ENCODE data around the gene HIVEP3. TPM values are rescaled to one million over a fixed set of nuclear protein-coding genes. Genes with fewer than 3 reads are reported as not detected.

The HIVEP3 gene
- total RNA-seq, 4 donors from 2014 or later: 3.2 to 11.0 (median 4.2) TPM

- no peak for DNase-seq
- Histone ChIP-seq H3K27ac (peak overlapping the region in 1 of 4 donors; percentile 39), H3K36me3 (no peaks in the 10 kb centered on the region), H3K9me3 (no peaks in the 10 kb centered on the region), H3K4me3 (no peak overlapping the region), H3K27me3 (no peaks in the 10 kb centered on the region), H3K4me1 (peaks cover 12 to 81% (median 25%) of the 10 kb centered on the region in 3 donors)
- TF ChIP-seq CTCF (IDR thresholded peaks at IDR 0.05) (no peak), POLR2A (IDR thresholded peaks at IDR 0.05) (no peak)
- intact Hi-C loops (cut with DNase I): no loop called here
- 60 to 63% methylated on average over 11 of the region's 11 CpGs for WGBS, 2 donors
Measured at GRCh38 chr1:41749991-41750745, 168.6 kb downstream of the HIVEP3 start.

GRCh38 chr1:41745022-41745421 is 173.7 kb downstream of the HIVEP3 start:
- TF ChIP-seq CTCF (IDR thresholded peaks at IDR 0.05): no peak
- Histone ChIP-seq H3K27ac (no peak overlapping the region), H3K36me3 (no peaks in the 10 kb centered on the region), H3K9me3 (no peaks in the 10 kb centered on the region), H3K4me3 (no peak overlapping the region), H3K4me1 (peaks cover 9 to 78% (median 23%) of the 10 kb centered on the region in 3 donors), H3K27me3 (no peaks in the 10 kb centered on the region)
- intact Hi-C loops (cut with DNase I): no loop called here
- no peak for DNase-seq
- 69 to 86% methylated on average over 2 of the region's 2 CpGs for WGBS, 2 donors

- no peaks in the 10 kb centered on the region for H3K9me3 ChIP-seq
- H3K36me3 ChIP-seq: no peaks in the 10 kb centered on the region
- TF ChIP-seq CTCF (IDR thresholded peaks at IDR 0.05) (no peak), POLR2A (IDR thresholded peaks at IDR 0.05) (no peak)
- H3K4me1 ChIP-seq: peaks cover 23 to 79% (median 28%) of the 10 kb centered on the region in 3 donors
- 83 to 94% methylated on average over 2 to 3 of the region's 3 CpGs for WGBS, 2 donors
- no peak overlapping the region for H3K27ac ChIP-seq
- intact Hi-C loops (cut with DNase I): no loop called here
- no peak for DNase-seq
- H3K4me3 ChIP-seq: no peak overlapping the region
- H3K27me3 ChIP-seq: no peaks in the 10 kb centered on the region
Measured at GRCh38 chr1:41743366-41743765, 175.4 kb downstream of the HIVEP3 start.

- Histone ChIP-seq H3K27ac (no peak overlapping the region), H3K27me3 (no peaks in the 10 kb centered on the region), H3K9me3 (no peaks in the 10 kb centered on the region), H3K4me1 (peaks cover 32 to 79% (median 39%) of the 10 kb centered on the region in 3 donors), H3K4me3 (no peak overlapping the region), H3K36me3 (no peaks in the 10 kb centered on the region)
- intact Hi-C loops (cut with DNase I): no loop called here
- TF ChIP-seq POLR2A (IDR thresholded peaks at IDR 0.05) (no peak), CTCF (IDR thresholded peaks at IDR 0.05) (no peak)
- 31 to 49% methylated on average over 5 of the region's 5 CpGs for WGBS, 2 donors
- no peak for DNase-seq
Measured at GRCh38 chr1:41742219-41742618, 176.5 kb downstream of the HIVEP3 start.

- peak overlapping the region; percentile 18 to 57 (median 36) for H3K27ac ChIP-seq
- H3K36me3 ChIP-seq: no peaks in the 10 kb centered on the region
- whole genome bisulfite sequencing, 2 donors: 39 to 43% methylated on average over 2 to 5 of the region's 7 CpGs
- no peaks in the 10 kb centered on the region for H3K9me3 ChIP-seq
- H3K4me1 ChIP-seq: peaks cover 32 to 78% (median 35%) of the 10 kb centered on the region in 3 donors
- no peak for DNase-seq
- H3K4me3 ChIP-seq: no peak overlapping the region
- no peaks in the 10 kb centered on the region for H3K27me3 ChIP-seq
- intact Hi-C loops (cut with DNase I): no loop called here
- no peak for TF ChIP-seq POLR2A (IDR thresholded peaks at IDR 0.05)
- TF ChIP-seq CTCF (IDR thresholded peaks at IDR 0.05): no peak
Measured at GRCh38 chr1:41741244-41741643, 177.5 kb downstream of the HIVEP3 start.

Measured in esophagus squamous epithelium (tissue), 5 donors.